Measurements from ENCODE around the gene SPTA1.

SPTA1 gene

GRCh38 chr1:158577561-158577960, 109.0 kb downstream of the SPTA1 start:
- Histone ChIP-seq H3K9ac (ENCODE audit: low read depth, low read length) (no peak overlapping the region), H3K36me3 (ENCODE audit: insufficient read depth, low read length) (no peaks in the 10 kb centered on the region), H3K9me3 (ENCODE audit: control insufficient read depth, insufficient read depth, low read length) (no peaks in the 10 kb centered on the region), H3K4me1 (ENCODE audit: insufficient read depth, low read length) (no peaks in the 10 kb centered on the region)

GRCh38 chr1:158572226-158572625, 114.3 kb downstream of the SPTA1 start:
- Histone ChIP-seq H3K9ac (ENCODE audit: low read depth, low read length) (no peak overlapping the region), H3K9me3 (ENCODE audit: control insufficient read depth, insufficient read depth, low read length) (no peaks in the 10 kb centered on the region), H3K4me1 (ENCODE audit: insufficient read depth, low read length) (no peaks in the 10 kb centered on the region), H3K36me3 (ENCODE audit: insufficient read depth, low read length) (no peaks in the 10 kb centered on the region)

DNA sequence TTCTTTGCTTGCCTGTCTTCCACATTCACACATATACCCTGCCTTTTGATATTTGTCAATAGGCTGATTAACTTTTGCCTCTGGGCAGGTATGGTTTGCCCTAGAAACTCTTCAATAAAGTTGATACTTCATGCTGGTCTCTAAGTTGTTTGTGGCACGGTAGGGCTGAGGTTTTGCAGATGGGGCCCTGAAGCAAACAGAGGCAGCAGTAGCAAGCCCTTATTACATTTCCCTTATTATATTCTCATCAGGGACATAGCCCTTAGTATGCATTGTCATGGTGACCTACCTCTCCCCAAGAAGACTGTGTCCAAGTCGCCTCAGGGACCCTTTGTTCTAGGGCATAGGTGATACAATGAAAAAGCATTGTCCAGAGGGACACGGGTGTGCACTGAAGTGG, 116.0 kb downstream of the SPTA1 start, which contains the start of gene OR6P1:
Gene OR6P1 (minus strand): TSS at position 101 of the 400 bp plus-strand sequence. CDS start 6,976 bp downstream, outside the sequence.
- H3K9me3 ChIP-seq (ENCODE audit: control insufficient read depth, insufficient read depth, low read length): no peaks in the 10 kb centered on the region
- H3K9ac ChIP-seq (ENCODE audit: low read depth, low read length): no peak within 1 kb of the TSS

GRCh38 chr1:158564608-158565007, 121.9 kb downstream of the SPTA1 start:
- H3K9ac ChIP-seq (ENCODE audit: low read depth, low read length): no peak overlapping the region
- no peaks in the 10 kb centered on the region for H3K36me3 ChIP-seq (ENCODE audit: insufficient read depth, low read length)
- H3K9me3 ChIP-seq (ENCODE audit: control insufficient read depth, insufficient read depth, low read length): no peaks in the 10 kb centered on the region; the same call in 1 of the 2 replicates
- H3K4me1 ChIP-seq (ENCODE audit: insufficient read depth, low read length): no peaks in the 10 kb centered on the region

More for the DNA sequence above, 116.0 kb downstream of the SPTA1 start, which contains the start of gene OR6P1:
- Histone ChIP-seq H3K4me1 (ENCODE audit: insufficient read depth, low read length) (no peaks in the 10 kb centered on the region), H3K36me3 (ENCODE audit: insufficient read depth, low read length) (no peaks in the 10 kb centered on the region)

DNA sequence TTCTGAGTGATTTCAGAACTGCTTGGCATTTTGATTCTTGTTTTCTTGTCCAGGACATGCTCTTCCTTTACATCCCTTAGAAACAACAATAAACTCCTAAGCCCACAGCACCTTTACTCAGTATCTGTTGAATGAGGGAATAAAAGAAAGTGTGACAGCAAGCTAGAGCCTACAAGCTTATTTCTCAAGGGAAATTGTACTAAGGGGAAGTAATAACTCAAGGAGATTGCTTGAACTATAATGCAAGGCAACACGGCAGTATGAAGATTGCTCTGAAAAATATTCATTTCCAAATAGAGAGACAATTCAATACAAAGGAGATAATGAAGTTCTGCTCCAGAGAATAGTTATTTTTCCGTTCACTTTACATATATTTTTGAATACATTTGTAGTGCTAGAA, 122.7 kb downstream of the SPTA1 start:
- no peak overlapping the region for H3K9ac ChIP-seq (ENCODE audit: low read depth, low read length)
- no peaks in the 10 kb centered on the region for H3K4me1 ChIP-seq (ENCODE audit: insufficient read depth, low read length)
- H3K36me3 ChIP-seq (ENCODE audit: insufficient read depth, low read length): no peaks in the 10 kb centered on the region
- H3K9me3 ChIP-seq (ENCODE audit: control insufficient read depth, insufficient read depth, low read length): no peaks in the 10 kb centered on the region; the same call in 1 of the 2 replicates

All from ES-I3 (cell line).